Adipocyte (in vitro differentiated cells): Measurements from ENCODE around the gene LMAN1L.

Source experiments
- DNase-seq: peaks from one replicate; pipeline ENCODE4 v3.0.0-alpha.2; 2015; ENCODE audit warnings: low read depth
- H3K27me3 ChIP-seq: replicated peaks from 2 replicates; pipeline ENCODE4 v1.7.0; 2013; ENCODE audit warnings: mild to moderate bottlenecking, low read length, moderate library complexity; ENCODE audit not compliant: control insufficient read depth, insufficient read depth
- H3K36me3 ChIP-seq: 2 replicates; pipeline ENCODE4 v1.7.0; 2013; ENCODE audit warnings: low read length, mild to moderate bottlenecking, moderate library complexity; ENCODE audit not compliant: control insufficient read depth, insufficient read depth, severe bottlenecking
- H3K4me1 ChIP-seq: 2 replicates; pipeline ENCODE4 v1.7.0; 2013; ENCODE audit warnings: mild to moderate bottlenecking, low read length, moderate library complexity; ENCODE audit not compliant: control insufficient read depth, insufficient read depth
- H3K4me3 ChIP-seq: 2 replicates; pipeline ENCODE4 v1.7.0; 2013; ENCODE audit warnings: mild to moderate bottlenecking, low read length, moderate library complexity
- H3K9ac ChIP-seq: 2 replicates; pipeline ENCODE4 v1.7.0; 2013; ENCODE audit warnings: mild to moderate bottlenecking, low read length, moderate library complexity
- H3K9me3 ChIP-seq: 2 replicates; pipeline ENCODE4 v1.7.0; 2013; ENCODE audit warnings: mild to moderate bottlenecking, low read length, moderate library complexity; ENCODE audit not compliant: control insufficient read depth

Gene LMAN1L

GRCh38 chr15:74842581-74843444 is 30.2 kb downstream of the LMAN1L start, which contains the start of gene ULK3:
Gene ULK3, minus strand, starts transcription at chr15:74843156. Its CDS starts 51 bp downstream, at chr15:74843105.
- H3K27me3 ChIP-seq = no peaks in the 10 kb centered on the region
- DNase-seq = peak; percentile 96
- H3K36me3 ChIP-seq = peaks cover 17% of the 10 kb centered on the region
- H3K4me3 ChIP-seq = peak within 1 kb of the TSS; percentile 96
- peaks cover 16% of the 10 kb centered on the region for H3K4me1 ChIP-seq
- no peaks in the 10 kb centered on the region for H3K9me3 ChIP-seq
- peak within 1 kb of the TSS; percentile 96 for H3K9ac ChIP-seq

DNA sequence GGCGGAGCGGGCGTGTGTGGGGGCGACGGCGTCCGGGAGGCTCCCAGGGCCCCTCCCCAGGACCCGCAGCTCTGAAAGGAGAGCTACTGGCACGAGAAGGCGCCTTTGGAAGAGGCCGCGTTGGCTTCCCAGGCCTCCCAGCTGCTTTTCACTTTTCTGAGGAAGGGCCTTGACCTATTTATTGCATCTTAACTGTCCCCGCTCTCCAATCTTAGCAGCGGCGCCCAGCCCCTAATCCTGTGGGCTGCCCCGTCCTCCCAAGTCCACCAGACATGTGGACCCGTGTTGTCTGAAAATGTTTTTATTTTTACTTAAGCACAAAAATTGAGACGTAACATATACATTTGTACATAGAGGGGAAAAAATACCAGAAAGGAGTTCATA is 30.8 kb downstream of the LMAN1L start:
- Histone ChIP-seq H3K4me3 (peak overlapping the region; percentile 96), H3K36me3 (peaks cover 23% of the 10 kb centered on the region), H3K9ac (peak overlapping the region; percentile 96), H3K27me3 (no peaks in the 10 kb centered on the region), H3K4me1 (peaks cover 17% of the 10 kb centered on the region), H3K9me3 (no peaks in the 10 kb centered on the region)
- no peak for DNase-seq

DNA sequence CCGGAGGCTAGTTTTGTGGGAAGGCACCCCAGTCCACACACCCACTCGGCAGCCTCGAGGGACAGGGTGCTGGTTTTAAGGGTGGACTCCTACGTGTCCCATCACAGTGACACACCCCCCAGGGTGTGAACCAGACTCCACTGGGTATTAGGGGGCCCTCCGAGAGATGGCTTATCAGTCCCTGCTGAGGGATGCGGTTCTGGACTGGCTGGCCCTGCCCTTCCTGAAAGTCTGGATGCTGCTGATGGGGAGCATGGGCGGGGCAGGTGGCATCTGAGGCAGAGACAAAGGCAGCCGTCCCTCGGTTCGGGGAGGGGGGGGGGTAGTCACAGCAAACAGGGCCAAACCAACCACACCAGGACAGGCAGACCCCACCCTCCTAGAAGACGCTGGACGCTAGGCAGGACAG is 31.3 kb downstream of the LMAN1L start:
- DNase-seq = no peak
- H3K9ac ChIP-seq = peak overlapping the region; percentile 96
- H3K4me1 ChIP-seq = peaks cover 17% of the 10 kb centered on the region
- no peaks in the 10 kb centered on the region for H3K9me3 ChIP-seq
- H3K4me3 ChIP-seq = peak overlapping the region; percentile 96
- H3K36me3 ChIP-seq = peaks cover 27% of the 10 kb centered on the region
- no peaks in the 10 kb centered on the region for H3K27me3 ChIP-seq

- H3K4me1 ChIP-seq = peaks cover 17% of the 10 kb centered on the region
- peaks cover 25% of the 10 kb centered on the region for H3K36me3 ChIP-seq
- peak overlapping the region; percentile 96 for H3K9ac ChIP-seq
- no peak for DNase-seq
- H3K4me3 ChIP-seq = no peak overlapping the region
- no peaks in the 10 kb centered on the region for H3K27me3 ChIP-seq
- no peaks in the 10 kb centered on the region for H3K9me3 ChIP-seq
Measured at GRCh38 chr15:74844319-74845207, 31.9 kb downstream of the LMAN1L start.

- H3K27me3 ChIP-seq = no peaks in the 10 kb centered on the region
- H3K9me3 ChIP-seq = no peaks in the 10 kb centered on the region
- peaks cover 17% of the 10 kb centered on the region for H3K4me1 ChIP-seq
- no peak for DNase-seq
- no peak overlapping the region for H3K4me3 ChIP-seq
- peaks cover 31% of the 10 kb centered on the region for H3K36me3 ChIP-seq
- H3K9ac ChIP-seq = no peak overlapping the region
Measured at GRCh38 chr15:74845208-74845568, 32.6 kb downstream of the LMAN1L start.

- Histone ChIP-seq H3K4me1 (peaks cover 17% of the 10 kb centered on the region), H3K4me3 (no peak overlapping the region), H3K9me3 (no peaks in the 10 kb centered on the region), H3K36me3 (peaks cover 35% of the 10 kb centered on the region), H3K27me3 (no peaks in the 10 kb centered on the region), H3K9ac (no peak overlapping the region)
- DNase-seq = no peak
Measured at GRCh38 chr15:74845581-74845980, 32.9 kb downstream of the LMAN1L start.

GRCh38 chr15:74847432-74847831 is 34.8 kb downstream of the LMAN1L start:
- Histone ChIP-seq H3K4me3 (no peak overlapping the region), H3K9me3 (no peaks in the 10 kb centered on the region), H3K9ac (no peak overlapping the region), H3K27me3 (no peaks in the 10 kb centered on the region), H3K36me3 (peaks cover 54% of the 10 kb centered on the region), H3K4me1 (peaks cover 10% of the 10 kb centered on the region)
- DNase-seq = no peak

- Histone ChIP-seq H3K36me3 (peaks cover 70% of the 10 kb centered on the region), H3K27me3 (no peaks in the 10 kb centered on the region), H3K9me3 (no peaks in the 10 kb centered on the region), H3K4me3 (no peak overlapping the region), H3K4me1 (peaks cover 3% of the 10 kb centered on the region), H3K9ac (no peak overlapping the region)
- no peak for DNase-seq
Measured at GRCh38 chr15:74850393-74850792, 37.8 kb downstream of the LMAN1L start.

DNA sequence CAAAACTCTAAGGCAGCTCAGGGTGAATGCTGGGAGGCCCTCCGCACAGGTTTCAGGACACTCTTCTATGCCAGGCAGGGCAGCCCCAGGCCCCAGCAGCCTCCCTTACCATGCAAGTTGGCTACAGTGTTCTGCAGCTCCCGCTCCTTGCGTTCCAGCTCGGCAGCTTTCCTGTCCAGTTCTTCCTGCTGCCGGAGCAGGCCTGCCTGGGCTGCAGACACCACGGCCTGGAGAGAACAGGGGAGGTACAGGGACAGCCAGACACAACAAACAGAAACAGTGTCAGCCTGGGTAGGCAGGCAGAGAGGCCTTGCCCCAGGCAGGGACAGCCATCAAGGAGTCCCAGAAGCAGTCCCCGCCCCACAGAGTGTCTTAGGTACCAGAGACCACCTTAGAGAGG is 39.3 kb downstream of the LMAN1L start:
- no peak overlapping the region for H3K4me3 ChIP-seq
- H3K27me3 ChIP-seq = no peaks in the 10 kb centered on the region
- H3K4me1 ChIP-seq = peaks cover 3% of the 10 kb centered on the region
- peaks cover 67% of the 10 kb centered on the region for H3K36me3 ChIP-seq
- no peaks in the 10 kb centered on the region for H3K9me3 ChIP-seq
- no peak overlapping the region for H3K9ac ChIP-seq
- no peak for DNase-seq

DNA sequence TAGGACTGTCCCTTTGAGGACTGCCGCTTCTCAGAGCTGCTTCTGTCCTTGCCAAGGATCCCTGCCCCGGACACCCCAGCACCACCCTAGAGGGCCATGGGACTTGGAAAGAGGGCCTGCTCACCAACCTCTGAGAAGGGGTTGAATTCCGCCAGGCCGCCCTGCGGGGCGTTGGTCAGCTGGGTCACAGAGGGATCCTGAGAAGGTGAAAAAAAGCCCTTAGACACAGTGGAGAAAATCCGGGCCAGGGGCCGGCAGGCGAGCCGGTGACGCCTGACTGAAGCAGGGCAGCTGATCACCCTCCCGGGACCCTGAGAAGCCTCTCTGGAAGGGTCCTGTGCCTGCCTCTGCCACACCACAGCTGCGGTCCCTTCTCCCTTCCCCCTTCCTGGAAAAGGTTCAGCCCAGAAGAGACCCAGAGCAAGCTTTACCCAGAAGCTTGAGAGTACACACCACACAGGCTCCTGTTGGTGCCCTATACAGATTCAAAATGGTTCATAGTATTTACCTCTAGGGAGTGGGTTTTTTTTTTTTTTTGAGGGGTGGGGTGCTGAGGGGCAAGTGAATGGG is 41.9 kb downstream of the LMAN1L start:
- no peaks in the 10 kb centered on the region for H3K4me1 ChIP-seq
- no peak overlapping the region for H3K9ac ChIP-seq
- H3K36me3 ChIP-seq = peaks cover 48% of the 10 kb centered on the region
- no peak for DNase-seq
- H3K9me3 ChIP-seq = no peaks in the 10 kb centered on the region
- H3K27me3 ChIP-seq = no peaks in the 10 kb centered on the region
- no peak overlapping the region for H3K4me3 ChIP-seq

DNA sequence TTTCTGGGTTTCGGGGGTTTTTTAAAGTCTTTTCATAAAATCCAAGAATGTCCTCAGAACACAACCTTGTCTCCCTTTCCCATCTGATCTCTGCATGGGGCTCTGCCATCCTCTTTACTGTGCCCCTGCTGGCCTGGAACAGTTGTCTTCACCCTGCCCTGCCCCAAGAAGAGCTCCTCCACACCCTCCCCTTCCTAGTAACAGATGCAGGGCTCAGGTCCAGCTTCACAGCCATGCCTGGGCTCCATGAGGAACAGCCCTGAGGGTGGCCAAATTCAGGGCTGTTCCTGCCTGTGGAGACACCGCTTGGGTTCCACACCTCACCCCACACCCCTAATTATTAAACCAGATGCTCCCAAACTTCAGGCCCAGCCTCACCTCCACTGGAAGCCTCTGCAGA is 43.2 kb downstream of the LMAN1L start:
- DNase-seq = no peak
- Histone ChIP-seq H3K36me3 (peaks cover 35% of the 10 kb centered on the region), H3K4me1 (no peaks in the 10 kb centered on the region), H3K4me3 (no peak overlapping the region), H3K9ac (no peak overlapping the region), H3K27me3 (no peaks in the 10 kb centered on the region), H3K9me3 (no peaks in the 10 kb centered on the region)
